ENCODE results near the gene TWIST1. TPM values are rescaled to one million over a fixed set of nuclear protein-coding genes. Genes with fewer than 3 reads are reported as not detected.

The TWIST1 gene
- total RNA-seq, 1 donor from 2014 or later = 5.7 TPM

- no peaks in the 10 kb centered on the region for H3K4me1 ChIP-seq (ENCODE audit: insufficient read depth, low read length)
- H2AFZ ChIP-seq (ENCODE audit: low read depth, low read length) = no peak overlapping the region
- FAIRE-seq = no peak
- no peaks in the 10 kb centered on the region for H3K27me3 ChIP-seq (ENCODE audit: insufficient read depth, low read length)
- Mint-ChIP-seq H3K4me3 (ENCODE audit: unreplicated experiment) (no peak overlapping the region), H3K27ac (ENCODE audit: unreplicated experiment) (no peak overlapping the region), H3K4me1 (ENCODE audit: low read depth, unreplicated experiment) (no peaks in the 10 kb centered on the region), H3K36me3 (ENCODE audit: low read depth, unreplicated experiment) (no peaks in the 10 kb centered on the region), H3K27me3 (ENCODE audit: low read depth, unreplicated experiment) (no peaks in the 10 kb centered on the region), H3K9me3 (ENCODE audit: unreplicated experiment) (no peaks in the 10 kb centered on the region)
- TF ChIP-seq CTCF (IDR thresholded peaks at IDR 0.05; ENCODE audit: insufficient read depth, low read depth, low read length) (no peak), EZH2 (IDR thresholded peaks at IDR 0.05; ENCODE audit: insufficient read depth, low read length) (no peak)
- DNase-seq (ENCODE audit: low read depth) = no peak
- H3K9ac ChIP-seq (ENCODE audit: low read length) = no peak overlapping the region
- no peaks in the 10 kb centered on the region for H3K79me2 ChIP-seq (ENCODE audit: insufficient read depth, low read length)
- H3K36me3 ChIP-seq (ENCODE audit: insufficient read depth, low read length) = no peaks in the 10 kb centered on the region
- no peaks in the 10 kb centered on the region for H3K9me3 ChIP-seq (ENCODE audit: insufficient read depth, low read depth, low read length)
- no peak overlapping the region for H3K4me2 ChIP-seq (ENCODE audit: low read length)
- no peak overlapping the region for H3K27ac ChIP-seq (ENCODE audit: low read depth, low read length)
- no peak overlapping the region for H3K4me3 ChIP-seq (ENCODE audit: insufficient read depth, low read depth, low read length)
- H4K20me1 ChIP-seq (ENCODE audit: insufficient read depth, low read length) = no peaks in the 10 kb centered on the region
Observed at GRCh38 chr7:19094598-19095352, 22.7 kb downstream of the TWIST1 start.

GRCh38 chr7:19094138-19094537 lies 23.3 kb downstream of the TWIST1 start:
- no peak for FAIRE-seq
- Mint-ChIP-seq H3K9me3 (ENCODE audit: unreplicated experiment) (no peaks in the 10 kb centered on the region), H3K4me1 (ENCODE audit: low read depth, unreplicated experiment) (no peaks in the 10 kb centered on the region), H3K4me3 (ENCODE audit: unreplicated experiment) (no peak overlapping the region), H3K27me3 (ENCODE audit: low read depth, unreplicated experiment) (no peaks in the 10 kb centered on the region), H3K36me3 (ENCODE audit: low read depth, unreplicated experiment) (no peaks in the 10 kb centered on the region), H3K27ac (ENCODE audit: unreplicated experiment) (no peak overlapping the region)
- no peak overlapping the region for H3K9ac ChIP-seq (ENCODE audit: low read length)
- H3K79me2 ChIP-seq (ENCODE audit: insufficient read depth, low read length) = no peaks in the 10 kb centered on the region
- H3K36me3 ChIP-seq (ENCODE audit: insufficient read depth, low read length) = no peaks in the 10 kb centered on the region
- no peak for TF ChIP-seq CTCF (IDR thresholded peaks at IDR 0.05; ENCODE audit: insufficient read depth, low read depth, low read length)
- TF ChIP-seq EZH2 (IDR thresholded peaks at IDR 0.05; ENCODE audit: insufficient read depth, low read length) = no peak
- H3K4me2 ChIP-seq (ENCODE audit: low read length) = no peak overlapping the region
- H3K27ac ChIP-seq (ENCODE audit: low read depth, low read length) = no peak overlapping the region
- H3K4me1 ChIP-seq (ENCODE audit: insufficient read depth, low read length) = no peaks in the 10 kb centered on the region
- no peak overlapping the region for H2AFZ ChIP-seq (ENCODE audit: low read depth, low read length)
- no peak for DNase-seq (ENCODE audit: low read depth)
- no peak overlapping the region for H3K4me3 ChIP-seq (ENCODE audit: insufficient read depth, low read depth, low read length)
- H4K20me1 ChIP-seq (ENCODE audit: insufficient read depth, low read length) = no peaks in the 10 kb centered on the region
- no peaks in the 10 kb centered on the region for H3K27me3 ChIP-seq (ENCODE audit: insufficient read depth, low read length)
- H3K9me3 ChIP-seq (ENCODE audit: insufficient read depth, low read depth, low read length) = no peaks in the 10 kb centered on the region

DNA sequence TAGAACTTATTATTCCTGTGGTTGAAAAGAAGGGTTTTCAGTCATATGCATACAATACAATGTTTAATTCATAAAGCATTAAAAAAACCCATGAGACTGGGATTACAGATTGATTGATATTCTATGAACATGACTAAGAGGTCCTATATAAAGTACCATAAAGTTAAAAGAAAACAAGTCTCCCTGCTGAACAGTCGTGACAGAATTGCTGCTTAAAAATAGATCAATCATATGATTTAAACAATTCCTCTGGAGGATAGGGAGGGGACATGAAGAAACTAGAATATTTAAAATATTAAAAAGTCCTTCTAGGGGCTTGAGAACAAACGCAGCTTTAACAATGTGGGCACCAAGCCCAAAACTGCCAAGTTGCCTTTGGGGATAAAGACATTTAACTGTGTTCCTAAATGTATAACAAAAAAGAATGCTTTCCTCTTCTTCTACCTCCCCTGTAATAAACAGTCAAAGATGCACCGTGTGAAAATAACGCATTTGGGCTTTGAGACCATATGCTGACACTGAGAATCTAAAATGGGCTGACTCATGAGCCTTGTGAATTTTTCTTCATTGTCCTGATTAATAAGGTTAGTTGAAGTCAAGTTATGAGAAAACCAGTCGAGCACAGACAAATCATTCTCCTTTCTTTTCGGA lies 25.8 kb downstream of the TWIST1 start:
- Histone ChIP-seq H3K9ac (ENCODE audit: low read length) (no peak overlapping the region), H3K27ac (ENCODE audit: low read depth, low read length) (no peak overlapping the region)

More for the DNA sequence above, 25.8 kb downstream of the TWIST1 start:
- Histone ChIP-seq H3K4me3 (ENCODE audit: insufficient read depth, low read depth, low read length) (no peak overlapping the region), H3K79me2 (ENCODE audit: insufficient read depth, low read length) (no peaks in the 10 kb centered on the region), H4K20me1 (ENCODE audit: insufficient read depth, low read length) (no peaks in the 10 kb centered on the region), H3K4me2 (ENCODE audit: low read length) (no peak overlapping the region), H3K27me3 (ENCODE audit: insufficient read depth, low read length) (no peaks in the 10 kb centered on the region), H3K4me1 (ENCODE audit: insufficient read depth, low read length) (no peaks in the 10 kb centered on the region), H3K9me3 (ENCODE audit: insufficient read depth, low read depth, low read length) (no peaks in the 10 kb centered on the region), H3K36me3 (ENCODE audit: insufficient read depth, low read length) (no peaks in the 10 kb centered on the region), H2AFZ (ENCODE audit: low read depth, low read length) (no peak overlapping the region)
- H3K9me3 Mint-ChIP-seq (ENCODE audit: unreplicated experiment) = peaks cover 2% of the 10 kb centered on the region
- H3K27me3 Mint-ChIP-seq (ENCODE audit: low read depth, unreplicated experiment) = no peaks in the 10 kb centered on the region
- H3K4me3 Mint-ChIP-seq (ENCODE audit: unreplicated experiment) = no peak overlapping the region
- no peak overlapping the region for H3K27ac Mint-ChIP-seq (ENCODE audit: unreplicated experiment)
- FAIRE-seq (no peak), DNase-seq (ENCODE audit: low read depth) (no peak)
- H3K4me1 Mint-ChIP-seq (ENCODE audit: low read depth, unreplicated experiment) = no peaks in the 10 kb centered on the region
- TF ChIP-seq EZH2 (IDR thresholded peaks at IDR 0.05; ENCODE audit: insufficient read depth, low read length) (no peak), CTCF (IDR thresholded peaks at IDR 0.05; ENCODE audit: insufficient read depth, low read depth, low read length) (no peak)
- no peaks in the 10 kb centered on the region for H3K36me3 Mint-ChIP-seq (ENCODE audit: low read depth, unreplicated experiment)

Measured in astrocyte (in vitro differentiated cells and primary cell).